Endodermal cell (in vitro differentiated cells): ENCODE results near the gene HBS1L. TPM values are rescaled to one million over a fixed set of nuclear protein-coding genes. Genes with fewer than 3 reads are reported as not detected.
"Not testable (repeated sequence)": the region's sequence is repeated elsewhere in the genome, so short reads cannot be mapped to it uniquely, and the experiment has no call there.

ENCODE experiments used
- DNase-seq: peaks from one replicate; pipeline ENCODE4 v3.0.0-alpha.2; 2017
- H3K27ac ChIP-seq: 2 replicates; pipeline ENCODE4 v1.5.1; 2013; ENCODE audit warnings: mild to moderate bottlenecking, low read depth, low read length, moderate library complexity
- H3K27me3 ChIP-seq: 2 replicates; pipeline ENCODE4 v1.6.1; 2013; ENCODE audit warnings: mild to moderate bottlenecking, low read length, moderate library complexity; ENCODE audit not compliant: insufficient read depth, control insufficient read depth, poor library complexity, severe bottlenecking
- H3K36me3 ChIP-seq: 2 replicates; pipeline ENCODE4 v1.7.0; 2013; ENCODE audit warnings: mild to moderate bottlenecking, low read length, moderate library complexity; ENCODE audit not compliant: control insufficient read depth, insufficient read depth
- H3K4me1 ChIP-seq: one replicate; pipeline ENCODE4 v1.7.0; 2013; ENCODE audit warnings: low read length; ENCODE audit not compliant: control insufficient read depth, insufficient read depth
- H3K4me3 ChIP-seq: 2 replicates; pipeline ENCODE4 v1.5.1; 2013; ENCODE audit warnings: mild to moderate bottlenecking, low read length, moderate library complexity
- H3K9ac ChIP-seq: 2 replicates; pipeline ENCODE4 v1.6.1; 2013; ENCODE audit warnings: mild to moderate bottlenecking, low read length, moderate library complexity; ENCODE audit not compliant: poor library complexity, severe bottlenecking; ENCODE audit errors: extremely low read depth
- H3K9me3 ChIP-seq: 2 replicates; pipeline ENCODE4 v1.6.1; 2013; ENCODE audit warnings: mild to moderate bottlenecking, low read length, moderate library complexity; ENCODE audit not compliant: control insufficient read depth
- H3K27ac Mint-ChIP-seq: 2 replicates; pipeline ENCODE4 v1.8.0; 2020; ENCODE audit warnings: mixed read lengths
- H3K27me3 Mint-ChIP-seq: 2 replicates; pipeline ENCODE4 v1.8.0; 2021; ENCODE audit warnings: mild to moderate bottlenecking, mixed read lengths; ENCODE audit not compliant: insufficient read depth
- H3K36me3 Mint-ChIP-seq: 2 replicates; pipeline ENCODE4 v1.8.0; 2020; ENCODE audit warnings: low read depth, mixed read lengths
- H3K4me1 Mint-ChIP-seq: 2 replicates; pipeline ENCODE4 v1.8.0; 2020; ENCODE audit warnings: mixed read lengths
- H3K4me3 Mint-ChIP-seq: 2 replicates; pipeline ENCODE4 v1.8.0; 2020; ENCODE audit warnings: mild to moderate bottlenecking, moderate library complexity, mixed read lengths
- H3K9me3 Mint-ChIP-seq: 2 replicates; pipeline ENCODE4 v1.8.0; 2020; ENCODE audit warnings: mild to moderate bottlenecking, mixed read lengths
- CTCF ChIP-seq: fragments of 200-600 bp; sonication (generic); conservative IDR thresholded peaks from 2 replicates; pipeline ENCODE4 v1.5.0; 2021; ENCODE audit warnings: antibody characterized with exemption, mild to moderate bottlenecking
- WGBS, 2 experiments: methylation state at CpG; one replicate each; pipeline versions ENCODE4 v1.1.5 to v1.1.7; 2013; ENCODE audit warnings: missing lambda C conversion rate in 2 of 2, mixed read lengths in 1 of 2; ENCODE audit not compliant: insufficient coverage in 1 of 2, insufficient read length in 1 of 2; 5-methylcytosine and 5-hydroxymethylcytosine counted together
- total RNA-seq, 2 donors: library from RNA; stranded (reverse); fragmentation: NEBNext Ultra II Directional in 1 of 2; extraction: Animal tissue kit (Norgen Biotek cat#: 25700) in 1 of 2; gene quantifications; 2 replicates in 1 of 2; 3 replicates in 1 of 2; pipeline ENCODE4 v1.2.1, GENCODE V29; 2021

The HBS1L gene
- total RNA-seq, 2 donors from 2014 or later = 106 to 122 TPM

GRCh38 chr6:135062735-135063134 is 8.1 kb upstream of the HBS1L start:
- H3K4me3 Mint-ChIP-seq = no peak overlapping the region
- Histone ChIP-seq H3K4me1 (peaks cover 5% of the 10 kb centered on the region), H3K4me3 (no peak overlapping the region), H3K9ac (no peak overlapping the region), H3K9me3 (no peaks in the 10 kb centered on the region), H3K27ac (no peak overlapping the region), H3K36me3 (no peaks in the 10 kb centered on the region), H3K27me3 (no peaks in the 10 kb centered on the region)
- no peak overlapping the region for H3K27ac Mint-ChIP-seq
- DNase-seq = no peak
- H3K27me3 Mint-ChIP-seq = no peaks in the 10 kb centered on the region
- no peaks in the 10 kb centered on the region for H3K9me3 Mint-ChIP-seq
- H3K4me1 Mint-ChIP-seq = peaks cover 20% of the 10 kb centered on the region
- H3K36me3 Mint-ChIP-seq = no peaks in the 10 kb centered on the region
- 89 to 93% methylated on average over 6 to 7 of the region's 7 CpGs for WGBS, 2 experiments
- TF ChIP-seq CTCF = peak; percentile 11

DNA sequence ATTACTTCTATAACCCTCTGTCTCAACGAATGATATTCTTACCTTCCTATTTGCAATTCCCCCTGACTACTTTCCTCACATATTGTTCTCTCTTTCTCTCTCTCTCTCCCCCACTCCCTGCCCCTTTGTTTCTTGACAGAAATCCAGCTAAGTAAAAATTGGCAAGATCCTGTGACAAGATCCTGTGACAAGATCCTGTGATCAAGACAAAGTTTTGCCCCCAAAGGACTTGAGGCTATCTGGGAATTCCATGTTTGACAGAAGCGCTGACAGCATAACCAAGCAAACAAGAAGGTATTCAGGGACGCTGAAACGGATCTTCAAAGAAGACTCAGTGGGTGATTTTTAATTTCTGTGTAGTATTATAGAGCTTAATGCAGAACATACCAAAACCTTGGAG is 5.5 kb upstream of the HBS1L start:
- no peak overlapping the region for H3K4me3 Mint-ChIP-seq

DNA sequence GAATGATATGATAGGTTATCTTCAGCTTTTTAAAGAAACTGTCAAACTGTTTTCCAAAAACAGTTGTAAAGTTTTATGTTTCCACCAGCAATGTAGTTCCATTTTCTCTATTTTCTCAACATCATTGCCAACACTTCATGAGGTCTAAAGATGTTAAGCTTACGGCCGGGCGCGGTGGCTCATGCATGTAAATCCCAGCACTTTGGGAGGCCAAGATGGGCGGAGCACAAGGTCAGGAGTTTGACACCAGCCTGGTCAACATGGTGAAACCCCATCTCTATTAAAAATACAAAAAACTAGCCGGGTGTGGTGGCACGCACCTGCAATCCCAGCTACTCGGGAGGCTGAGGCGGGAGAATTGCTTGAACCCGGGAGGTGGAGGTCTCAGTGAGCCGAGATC is 3.7 kb upstream of the HBS1L start:
- DNase-seq, H3K4me3 ChIP-seq, H3K9me3 Mint-ChIP-seq, H3K27me3 ChIP-seq, H3K4me3 Mint-ChIP-seq, H3K9ac ChIP-seq, H3K9me3 ChIP-seq, H3K4me1 ChIP-seq, H3K36me3 ChIP-seq, H3K27ac ChIP-seq, H3K27me3 Mint-ChIP-seq, H3K36me3 Mint-ChIP-seq, H3K27ac Mint-ChIP-seq: not testable (repeated sequence)
- H3K4me1 Mint-ChIP-seq = peaks cover 19% of the 10 kb centered on the region
- 94 to 98% methylated on average over 5 to 11 of the region's 11 CpGs for WGBS, 2 experiments

More for the DNA sequence above, 5.5 kb upstream of the HBS1L start:
- no peak overlapping the region for H3K4me3 ChIP-seq
- no peaks in the 10 kb centered on the region for H3K27me3 ChIP-seq
- H3K9me3 Mint-ChIP-seq = no peaks in the 10 kb centered on the region
- peaks cover 20% of the 10 kb centered on the region for H3K4me1 Mint-ChIP-seq
- H3K4me1 ChIP-seq = peaks cover 5% of the 10 kb centered on the region
- no peak overlapping the region for H3K27ac ChIP-seq
- no peak overlapping the region for H3K27ac Mint-ChIP-seq
- H3K27me3 Mint-ChIP-seq = no peaks in the 10 kb centered on the region
- no peaks in the 10 kb centered on the region for H3K36me3 ChIP-seq
- no peaks in the 10 kb centered on the region for H3K9me3 ChIP-seq
- no peak overlapping the region for H3K9ac ChIP-seq
- H3K36me3 Mint-ChIP-seq = no peaks in the 10 kb centered on the region
- TF ChIP-seq CTCF = no peak
- no peak for DNase-seq
- 88 to 91% methylated on average over 4 of the region's 4 CpGs for WGBS, 2 experiments

- no peaks in the 10 kb centered on the region for H3K9me3 ChIP-seq
- H3K27me3 ChIP-seq = no peaks in the 10 kb centered on the region
- Mint-ChIP-seq H3K4me1 (peaks cover 22% of the 10 kb centered on the region), H3K4me3 (no peak overlapping the region), H3K9me3 (no peaks in the 10 kb centered on the region), H3K27me3 (no peaks in the 10 kb centered on the region), H3K27ac (no peak overlapping the region), H3K36me3 (no peaks in the 10 kb centered on the region)
- no peaks in the 10 kb centered on the region for H3K4me1 ChIP-seq
- no peak overlapping the region for H3K4me3 ChIP-seq
- H3K36me3 ChIP-seq = peaks cover 5% of the 10 kb centered on the region
- no peak overlapping the region for H3K9ac ChIP-seq
- DNase-seq = no peak
- no peak overlapping the region for H3K27ac ChIP-seq
- WGBS, 2 experiments = 90 to 94% methylated on average over 5 of the region's 5 CpGs
- no peak for TF ChIP-seq CTCF
These were observed 2.0 kb upstream of the HBS1L start for GRCh38 chr6:135056632-135057031.
